ENCODE data around the gene RINL.

RINL gene

DNA sequence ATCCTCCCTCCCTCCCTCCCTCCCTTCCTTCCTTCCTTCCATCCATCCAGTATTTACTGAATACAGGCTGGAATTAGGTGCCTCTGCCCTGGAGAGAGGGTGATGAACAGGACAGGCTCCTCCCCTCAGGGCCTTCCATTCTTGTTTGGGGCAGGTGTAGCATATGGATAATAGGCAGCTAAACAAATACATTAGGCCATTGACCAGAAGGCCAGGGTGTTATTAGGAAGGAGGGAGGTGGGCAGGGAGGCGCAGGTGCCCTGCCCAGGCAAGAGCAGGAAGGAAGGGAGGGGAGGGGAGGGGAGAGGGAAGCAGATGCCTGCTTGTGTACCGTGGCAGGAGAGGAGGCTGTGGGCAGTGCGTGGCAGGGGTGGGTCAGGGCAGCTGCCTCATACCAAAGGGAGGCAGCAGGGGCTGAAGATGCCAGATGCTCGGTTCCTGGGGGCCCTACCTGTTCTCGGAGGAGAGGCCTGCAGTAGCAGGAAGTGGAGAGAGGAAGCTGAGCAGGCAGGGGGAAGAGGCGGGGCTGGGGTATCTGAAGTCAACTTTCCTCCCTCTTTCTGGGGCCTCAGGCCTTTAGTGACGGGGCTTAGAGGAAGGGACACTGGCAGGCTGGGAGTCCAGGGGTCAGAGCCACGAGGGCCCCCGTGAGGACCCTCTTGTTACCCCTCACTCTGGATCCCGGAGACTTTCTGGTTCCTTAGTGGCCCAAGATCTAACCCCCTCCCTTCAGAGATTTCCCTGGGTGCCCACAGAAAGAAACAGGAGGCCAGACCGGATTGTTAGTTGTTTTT lies at the start of gene RINL:
Gene RINL (minus strand): TSS at position 495 of the 794 bp plus-strand sequence. CDS start 1,533 bp downstream, outside the sequence.
- peak; percentile 82 for DNase-seq (ENCODE audit: low spot score)

DNA sequence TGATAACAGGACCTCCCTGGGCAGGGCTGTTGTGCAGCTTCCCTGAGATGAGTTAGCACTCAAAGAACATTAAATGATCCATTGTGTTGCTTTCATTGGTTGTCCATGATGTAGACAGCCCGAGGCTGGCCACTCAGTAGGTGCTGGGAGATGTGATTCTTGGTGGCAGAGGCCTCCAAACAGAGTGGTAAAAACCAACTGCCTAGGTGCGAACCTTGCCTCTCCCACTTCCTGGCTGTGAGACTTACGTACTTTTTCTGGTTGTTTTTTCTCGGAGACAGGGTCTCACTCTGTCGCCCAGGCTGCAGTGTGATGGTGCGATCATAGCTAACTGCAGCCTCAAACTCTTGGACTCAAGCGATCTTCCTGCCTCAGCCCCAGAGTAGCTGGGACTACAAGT lies 46.3 kb upstream of the RINL start:
- peak; percentile 8 for DNase-seq (ENCODE audit: low spot score)

DNA sequence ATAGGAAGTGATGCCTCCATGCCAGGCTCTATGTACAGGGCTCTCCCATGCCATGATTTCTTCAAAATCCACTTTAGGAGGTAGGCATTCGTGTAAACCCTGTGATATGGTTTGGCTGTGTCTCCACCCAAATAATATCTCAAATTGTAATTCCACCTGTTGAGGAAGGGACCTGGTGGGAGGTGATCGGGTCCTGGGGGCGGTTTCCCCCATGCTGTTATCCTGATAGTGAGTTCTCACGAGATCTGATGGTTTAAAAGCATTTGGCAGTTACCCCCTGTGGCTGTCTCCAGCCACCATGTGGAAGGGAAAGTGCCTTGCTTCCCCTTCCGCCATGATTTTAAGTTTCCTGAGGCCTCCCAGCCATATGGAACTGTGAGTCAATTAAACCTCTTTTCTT lies 44.4 kb upstream of the RINL start:
- no peak for DNase-seq (ENCODE audit: low spot score)

GRCh38 chr19:38921420-38922274 lies 43.6 kb upstream of the RINL start:
- no peak for DNase-seq (ENCODE audit: low spot score)

- no peak for DNase-seq (ENCODE audit: low spot score)
Observed at GRCh38 chr19:38920602-38921419, 42.7 kb upstream of the RINL start.

GRCh38 chr19:38919837-38920601 lies 41.9 kb upstream of the RINL start:
- no peak for DNase-seq (ENCODE audit: low spot score)

DNA sequence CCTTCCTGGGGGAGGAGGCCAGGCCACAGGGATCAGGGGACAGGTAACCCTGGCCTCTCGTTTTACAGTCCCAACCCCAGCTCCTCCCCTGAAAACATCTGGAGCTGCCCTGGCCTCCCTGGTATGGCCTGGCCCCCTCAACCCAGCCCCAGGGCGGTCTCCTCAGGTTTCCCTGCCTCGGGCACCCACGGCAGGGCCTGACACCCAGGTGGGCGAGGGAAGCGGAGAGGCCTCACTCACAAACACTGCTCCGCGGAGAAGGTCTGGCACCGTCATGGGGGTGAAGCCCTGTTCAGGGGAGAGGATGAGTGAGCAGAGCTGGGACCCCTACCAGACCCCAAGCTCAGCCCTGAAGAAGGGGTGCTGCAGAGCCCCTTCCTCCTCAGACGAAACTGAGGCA lies 40.5 kb upstream of the RINL start:
- DNase-seq (ENCODE audit: low spot score) = no peak

GRCh38 chr19:38917921-38918491 lies 39.9 kb upstream of the RINL start:
- DNase-seq (ENCODE audit: low spot score) = no peak

DNA sequence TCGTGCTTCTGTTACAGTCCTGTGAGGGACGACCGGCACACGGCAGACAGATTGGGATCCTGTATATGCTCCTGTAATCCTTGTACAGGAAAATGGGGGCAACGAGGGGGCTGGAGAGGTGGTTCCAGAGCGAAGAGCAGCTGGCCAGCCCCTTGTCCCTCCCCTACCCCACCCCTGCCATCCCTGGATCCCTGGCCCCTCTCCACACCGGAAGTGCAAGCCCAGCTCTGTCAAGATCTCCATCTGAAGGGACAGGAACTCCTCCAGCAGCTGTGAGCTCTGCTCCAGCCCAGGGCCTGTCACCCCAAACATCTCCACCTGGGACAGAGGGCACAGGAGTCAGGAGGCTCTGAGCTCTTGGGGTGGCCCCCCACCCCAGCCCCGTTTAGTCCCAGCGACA lies 39.4 kb upstream of the RINL start:
- no peak for DNase-seq (ENCODE audit: low spot score)

DNA sequence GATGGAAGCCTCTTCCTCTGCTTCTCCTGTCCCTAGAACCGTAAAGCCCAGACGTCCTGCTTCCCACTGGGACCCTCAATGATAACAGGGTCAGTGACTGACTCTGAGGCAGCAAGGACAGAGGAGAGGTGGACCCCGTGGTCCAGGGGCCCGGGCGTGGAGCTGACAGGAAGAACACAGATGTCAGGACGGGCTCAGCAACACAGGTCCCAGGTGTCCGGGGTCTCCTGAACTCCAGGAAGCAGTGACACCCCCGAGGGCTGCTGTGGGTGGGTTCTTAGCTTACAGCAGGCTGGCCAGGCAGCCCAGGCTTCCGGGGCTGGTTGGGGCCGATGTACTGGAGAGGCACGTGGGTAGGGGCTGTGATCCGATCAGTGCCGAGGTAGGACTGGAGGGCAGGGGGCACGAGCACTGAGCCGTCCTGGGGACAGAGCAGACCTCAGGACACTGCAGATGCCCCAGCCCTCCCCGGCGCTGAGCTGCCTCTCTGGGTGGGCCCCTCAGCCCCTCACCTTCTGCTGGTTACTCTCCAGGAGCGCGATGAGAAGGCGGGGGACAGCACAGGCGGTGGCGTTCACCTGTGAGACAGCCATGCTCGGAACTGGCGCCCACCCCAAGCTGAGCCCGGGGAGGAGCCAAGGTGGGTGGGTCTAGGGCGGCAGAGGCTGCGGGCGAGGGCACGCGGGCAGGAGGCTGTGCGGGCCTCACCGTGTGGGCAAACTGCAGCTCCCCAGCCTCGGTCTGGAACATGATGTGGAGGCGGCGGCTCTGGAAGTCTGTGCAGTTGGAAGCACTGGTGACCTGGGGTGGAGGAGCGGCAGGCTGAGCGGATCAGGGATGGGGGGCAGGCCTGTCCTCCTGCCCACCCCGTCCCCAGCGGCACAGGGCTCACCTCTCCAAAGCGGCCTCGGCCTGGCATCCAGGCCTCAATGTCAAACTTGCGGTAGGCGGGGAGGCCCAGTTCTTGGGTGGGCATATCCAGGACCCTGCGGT lies 37.5 kb upstream of the RINL start:
- no peak for DNase-seq (ENCODE audit: low spot score)

DNA sequence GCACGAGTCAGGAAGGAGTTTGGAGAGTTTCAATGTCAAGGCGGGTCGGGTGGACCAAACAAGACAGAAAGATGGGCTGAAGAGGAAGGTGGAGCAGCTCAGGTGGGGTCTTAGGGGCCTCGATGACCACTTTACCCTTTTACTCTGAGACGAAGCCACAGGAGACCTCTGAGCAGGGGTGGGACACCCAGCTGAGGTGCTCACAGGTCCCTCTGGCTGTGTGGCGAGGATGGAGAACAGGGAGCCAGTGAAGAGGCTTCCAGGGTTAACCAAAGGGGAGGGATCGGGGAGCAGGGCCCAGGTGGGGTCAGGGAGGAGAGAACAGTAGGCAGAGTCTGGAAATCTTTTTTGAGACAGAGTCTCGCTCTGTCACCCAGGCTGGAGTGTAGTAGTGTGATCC lies 35.9 kb upstream of the RINL start:
- DNase-seq (ENCODE audit: low spot score) = no peak

DNA sequence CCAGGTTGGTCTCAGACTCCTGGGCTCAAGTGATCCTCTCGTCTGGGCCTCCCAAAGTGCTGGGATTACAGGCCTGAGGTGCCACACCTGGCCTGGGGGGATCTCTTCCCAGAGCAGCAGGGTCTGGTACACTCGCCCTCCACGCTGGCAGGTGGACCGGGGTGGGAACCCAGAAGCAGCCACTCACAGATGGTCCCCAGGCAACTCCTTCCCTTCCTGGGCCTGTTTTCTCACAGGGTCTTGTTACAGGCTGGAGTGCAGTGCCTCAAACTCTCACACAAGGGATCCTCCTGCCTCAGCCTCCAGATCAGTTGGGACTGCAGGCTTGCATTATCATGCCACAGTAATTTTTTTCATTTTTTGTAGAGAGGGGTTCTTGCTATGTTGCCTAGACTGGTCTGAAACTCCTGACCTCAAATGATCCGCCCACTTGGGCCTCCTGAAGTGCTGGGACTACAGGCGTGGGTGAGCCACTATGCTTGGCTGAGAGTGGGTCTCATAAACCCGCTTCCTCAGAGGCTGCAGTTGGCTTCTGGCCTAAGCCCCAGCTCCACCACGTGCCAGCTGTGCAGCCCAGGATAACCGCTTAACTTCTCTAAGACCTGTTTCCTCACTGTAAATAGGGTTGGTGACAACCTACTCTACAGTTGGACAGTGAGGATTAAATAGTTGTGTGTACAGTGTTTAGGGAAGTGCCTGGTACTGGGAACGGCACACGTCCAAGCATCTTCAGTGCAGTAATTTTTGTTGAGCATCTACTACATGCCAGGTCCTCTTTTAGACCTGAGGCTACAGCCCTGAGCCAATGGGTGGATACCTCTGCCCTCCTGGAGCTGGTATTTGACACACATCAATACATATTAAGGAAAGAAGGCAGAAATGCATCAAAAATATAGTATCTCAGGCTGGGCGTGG lies 34.8 kb upstream of the RINL start:
- no peak for DNase-seq (ENCODE audit: low spot score)

GRCh38 chr19:38911388-38912001 lies 33.4 kb upstream of the RINL start:
- DNase-seq (ENCODE audit: low spot score) = no peak

GRCh38 chr19:38910488-38910887 lies 32.4 kb upstream of the RINL start:
- DNase-seq (ENCODE audit: low spot score) = no peak

DNA sequence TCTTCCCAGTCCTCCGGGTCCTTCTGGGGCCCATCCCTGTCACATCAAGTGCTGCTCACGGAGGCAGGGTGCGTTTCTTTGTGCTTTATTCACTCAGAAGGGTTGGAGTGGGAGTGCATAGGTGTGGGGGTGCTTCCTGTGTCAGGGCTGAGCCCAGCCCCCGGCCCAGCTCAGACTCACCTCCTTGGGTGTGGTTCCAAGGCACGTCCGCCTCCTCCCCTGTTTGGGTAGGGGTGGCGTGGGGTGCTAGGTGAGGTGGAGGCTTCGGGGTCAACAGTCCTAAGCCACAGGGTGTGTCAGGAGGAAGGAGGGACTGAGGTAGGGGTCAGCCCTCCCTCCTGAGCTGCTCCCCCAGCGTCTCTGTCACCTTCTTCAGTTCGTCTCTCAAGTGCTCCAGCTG lies 30.8 kb upstream of the RINL start:
- DNase-seq (ENCODE audit: low spot score) = no peak

DNA sequence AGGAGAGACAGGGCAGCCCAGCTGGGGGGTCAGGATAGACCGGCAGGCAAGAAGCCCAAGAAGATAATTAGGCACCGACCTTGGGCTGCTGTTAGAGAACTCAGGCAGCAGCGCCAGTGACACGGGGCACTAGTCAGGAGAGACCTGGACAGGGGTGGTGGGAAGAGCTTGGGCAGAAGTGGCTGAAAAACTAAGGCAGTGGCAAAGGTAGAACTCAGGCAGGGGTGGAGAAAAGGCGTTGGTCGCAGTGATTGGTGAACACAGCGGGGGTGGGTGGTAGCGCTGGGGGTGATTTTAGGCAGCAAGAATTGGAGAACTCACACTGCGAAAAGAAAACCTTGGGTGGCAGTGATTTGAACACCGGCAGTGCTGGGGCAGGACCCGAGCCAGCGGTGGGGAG lies 29.6 kb upstream of the RINL start:
- DNase-seq (ENCODE audit: low spot score) = no peak

GRCh38 chr19:38907227-38907626 lies 29.2 kb upstream of the RINL start:
- DNase-seq (ENCODE audit: low spot score) = no peak

GRCh38 chr19:38905620-38906019 lies 27.5 kb upstream of the RINL start:
- DNase-seq (ENCODE audit: low spot score) = no peak

Measured in CD4-positive, alpha-beta T cell treated with Interleukin-6 at 100 ng/mL for 8 hours (primary cell).